ENCODE results near the gene DUSP10. TPM values are rescaled to one million over a fixed set of nuclear protein-coding genes. Genes with fewer than 3 reads are reported as not detected.
A peak's percentile ranks its signal among the peaks of the same experiment; 100 is the strongest.

The DUSP10 gene
- total RNA-seq, 2 donors from 2014 or later = 5.4 to 12.2 TPM

DNA sequence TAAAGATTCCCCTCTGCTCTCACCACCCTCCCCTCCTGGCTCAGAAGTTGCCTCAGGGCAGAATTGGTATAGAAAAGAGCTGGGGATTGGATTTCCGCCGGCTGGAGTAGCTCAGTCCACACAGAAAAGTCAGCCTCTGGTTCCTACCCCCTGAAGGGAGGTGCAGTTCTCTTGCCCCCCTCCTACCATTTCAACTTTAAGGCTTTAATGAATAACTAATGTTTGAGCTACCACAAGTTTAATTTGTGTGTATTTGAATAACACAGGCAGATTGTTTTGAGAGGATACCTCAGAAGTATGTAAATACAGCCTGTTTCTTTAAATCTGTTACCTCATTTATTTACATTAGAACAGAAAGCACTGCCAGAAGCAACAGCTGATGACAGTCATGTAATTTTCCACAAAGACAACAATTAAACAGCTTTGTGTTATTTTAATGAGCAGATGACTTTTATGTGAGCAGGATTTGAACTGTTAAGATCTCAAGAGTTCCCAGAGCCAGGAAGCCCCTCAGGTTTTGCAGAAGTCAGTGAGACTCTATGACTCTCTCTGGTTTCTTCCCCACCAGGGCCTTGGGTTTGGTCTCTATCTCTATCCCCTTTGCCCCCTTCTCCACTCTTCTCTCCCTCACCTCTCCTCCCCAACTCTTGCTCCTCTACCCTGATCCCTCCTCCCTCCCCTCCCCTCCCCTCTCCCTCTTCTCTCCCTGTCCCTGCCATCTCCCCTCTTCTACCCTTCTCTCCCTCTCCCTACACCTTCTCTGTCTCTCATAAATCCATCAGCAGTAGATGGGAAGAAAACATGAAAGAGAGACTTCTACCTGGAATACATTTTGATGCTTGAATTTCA is 26.3 kb downstream of the DUSP10 start:
- peak; percentile 48 to 65 (median 52) for DNase-seq
- peak overlapping the region; percentile 62 to 77 (median 72) for H3K27ac ChIP-seq
- peak; percentile 78 for ATAC-seq

DNA sequence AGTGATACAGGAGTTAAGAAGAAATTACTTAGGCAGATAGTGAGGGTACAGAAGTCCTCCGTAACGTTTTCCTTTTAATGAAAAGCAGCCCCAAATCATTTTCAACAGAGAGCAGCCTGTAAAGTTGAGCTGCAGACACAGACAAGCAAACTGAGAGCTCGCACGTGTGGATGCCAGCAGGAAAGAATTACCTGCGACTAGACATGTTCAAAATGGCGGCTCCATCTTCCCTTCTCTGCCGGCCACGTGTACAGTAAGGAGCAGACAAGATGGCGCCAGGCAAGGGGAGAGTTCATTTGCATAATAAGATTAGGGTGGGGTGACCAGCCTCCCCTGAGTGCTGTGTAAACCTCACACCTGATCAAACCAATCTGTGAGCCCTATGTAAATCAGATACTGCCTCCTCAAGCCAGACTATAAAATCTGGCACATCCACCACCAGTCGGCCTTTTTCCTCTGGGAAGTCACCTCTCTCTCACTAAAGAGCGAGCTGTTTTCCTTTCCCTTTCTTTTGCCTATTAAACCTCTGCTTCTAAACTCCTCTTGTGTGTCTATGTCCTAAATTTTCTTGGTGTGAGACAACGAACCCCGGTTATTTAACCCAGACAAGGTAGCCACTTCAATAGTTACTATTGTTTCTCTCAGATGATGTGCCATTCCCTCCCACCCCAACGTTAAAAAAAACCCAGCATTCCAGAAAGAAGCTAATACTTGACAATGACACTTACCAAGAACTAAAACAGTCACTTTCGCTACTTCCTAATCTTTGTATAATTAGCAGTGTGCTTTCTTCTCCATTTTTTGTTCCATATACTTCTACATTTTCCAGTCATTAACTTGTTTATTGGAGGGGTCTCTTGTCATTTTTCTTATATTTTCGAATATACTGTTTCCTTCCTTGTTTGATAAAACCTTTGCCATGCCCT is 27.4 kb downstream of the DUSP10 start:
- Histone ChIP-seq H3K27ac (peak overlapping the region; percentile 62 to 77 (median 72)), H3K36me3 (replicated peaks in 1 of 2; ENCODE audit: insufficient read depth in 1 of 2, low read depth in 2 of 2) (no peaks in the 10 kb centered on the region), H3K4me3 (no peak overlapping the region), H3K9me3 (no peaks in the 10 kb centered on the region), H3K27me3 (no peaks in the 10 kb centered on the region), H3K4me1 (peaks cover 91% of the 10 kb centered on the region)
- WGBS, 2 donors = 76 to 82% methylated on average over 16 of the region's 16 CpGs
- TF ChIP-seq POLR2A (IDR thresholded peaks at IDR 0.05) = peak in 1 of 3 donors; percentile 21
- TF ChIP-seq, protein P1, sequence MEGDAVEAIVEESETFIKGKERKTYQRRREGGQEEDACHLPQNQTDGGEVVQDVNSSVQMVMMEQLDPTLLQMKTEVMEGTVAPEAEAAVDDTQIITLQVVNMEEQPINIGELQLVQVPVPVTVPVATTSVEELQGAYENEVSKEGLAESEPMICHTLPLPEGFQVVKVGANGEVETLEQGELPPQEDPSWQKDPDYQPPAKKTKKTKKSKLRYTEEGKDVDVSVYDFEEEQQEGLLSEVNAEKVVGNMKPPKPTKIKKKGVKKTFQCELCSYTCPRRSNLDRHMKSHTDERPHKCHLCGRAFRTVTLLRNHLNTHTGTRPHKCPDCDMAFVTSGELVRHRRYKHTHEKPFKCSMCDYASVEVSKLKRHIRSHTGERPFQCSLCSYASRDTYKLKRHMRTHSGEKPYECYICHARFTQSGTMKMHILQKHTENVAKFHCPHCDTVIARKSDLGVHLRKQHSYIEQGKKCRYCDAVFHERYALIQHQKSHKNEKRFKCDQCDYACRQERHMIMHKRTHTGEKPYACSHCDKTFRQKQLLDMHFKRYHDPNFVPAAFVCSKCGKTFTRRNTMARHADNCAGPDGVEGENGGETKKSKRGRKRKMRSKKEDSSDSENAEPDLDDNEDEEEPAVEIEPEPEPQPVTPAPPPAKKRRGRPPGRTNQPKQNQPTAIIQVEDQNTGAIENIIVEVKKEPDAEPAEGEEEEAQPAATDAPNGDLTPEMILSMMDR (IDR thresholded peaks at IDR 0.05) = no peak
- intact Hi-C loops (cut with DNase I) = no loop called here
- DNase-seq = no peak
- ATAC-seq = no peak

More for the DNA sequence above, 26.3 kb downstream of the DUSP10 start:
- H3K9me3 ChIP-seq = no peaks in the 10 kb centered on the region
- H3K36me3 ChIP-seq (replicated peaks in 1 of 2; ENCODE audit: insufficient read depth in 1 of 2, low read depth in 2 of 2) = no peaks in the 10 kb centered on the region
- peaks cover 82% of the 10 kb centered on the region for H3K4me1 ChIP-seq
- H3K27me3 ChIP-seq = no peaks in the 10 kb centered on the region
- WGBS, 2 donors = 27 to 28% methylated on average over 2 of the region's 2 CpGs
- no peak for TF ChIP-seq POLR2A (IDR thresholded peaks at IDR 0.05)
- TF ChIP-seq, protein P1 (IDR thresholded peaks at IDR 0.05) = no peak
- no peak overlapping the region for H3K4me3 ChIP-seq
- intact Hi-C loops (cut with DNase I) = no loop called here

DNA sequence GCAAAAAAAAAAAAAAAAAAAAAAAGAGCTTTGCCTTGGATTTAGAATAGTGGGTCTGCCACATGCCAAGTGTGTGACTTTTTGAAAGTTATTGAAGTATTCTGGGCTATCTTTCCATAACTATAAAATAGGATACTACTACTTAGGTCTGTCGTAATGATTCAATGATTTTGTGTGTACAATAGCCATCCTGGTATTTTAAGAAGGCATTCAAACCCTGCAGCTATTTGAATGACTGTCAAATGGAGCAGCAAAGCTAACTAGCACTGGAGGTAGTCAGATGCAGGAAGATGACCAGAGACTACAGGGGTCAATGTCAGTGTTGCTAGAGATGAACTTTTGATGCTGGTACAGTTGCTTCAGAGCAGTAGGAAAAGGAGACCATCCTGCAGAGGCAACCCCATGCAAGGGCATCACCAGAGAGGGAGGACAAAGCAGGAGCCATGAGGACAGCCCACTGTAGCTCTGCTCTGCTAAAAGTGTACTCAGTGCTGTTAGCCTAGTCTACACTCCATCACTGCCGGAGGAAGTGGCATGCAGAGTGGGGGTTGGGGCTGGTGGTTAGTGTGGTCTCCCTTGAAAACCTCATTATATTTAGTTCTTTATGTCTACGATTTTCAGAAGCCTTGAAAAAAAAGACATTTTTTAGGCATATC is 29.0 kb downstream of the DUSP10 start:
- Histone ChIP-seq H3K4me3 (no peak overlapping the region), H3K4me1 (peaks cover 92% of the 10 kb centered on the region), H3K27ac (no peak overlapping the region), H3K36me3 (replicated peaks in 1 of 2; ENCODE audit: insufficient read depth in 1 of 2, low read depth in 2 of 2) (no peaks in the 10 kb centered on the region), H3K9me3 (no peaks in the 10 kb centered on the region), H3K27me3 (no peaks in the 10 kb centered on the region)
- WGBS, 2 donors = 70 to 84% methylated on average over 3 of the region's 3 CpGs
- TF ChIP-seq POLR2A (IDR thresholded peaks at IDR 0.05) = no peak
- TF ChIP-seq, protein P1 (IDR thresholded peaks at IDR 0.05) = no peak
- DNase-seq (peak in 2 of 4 donors; percentile 24 to 49), ATAC-seq (no peak)
- intact Hi-C loops (cut with DNase I) = no loop called here

DNA sequence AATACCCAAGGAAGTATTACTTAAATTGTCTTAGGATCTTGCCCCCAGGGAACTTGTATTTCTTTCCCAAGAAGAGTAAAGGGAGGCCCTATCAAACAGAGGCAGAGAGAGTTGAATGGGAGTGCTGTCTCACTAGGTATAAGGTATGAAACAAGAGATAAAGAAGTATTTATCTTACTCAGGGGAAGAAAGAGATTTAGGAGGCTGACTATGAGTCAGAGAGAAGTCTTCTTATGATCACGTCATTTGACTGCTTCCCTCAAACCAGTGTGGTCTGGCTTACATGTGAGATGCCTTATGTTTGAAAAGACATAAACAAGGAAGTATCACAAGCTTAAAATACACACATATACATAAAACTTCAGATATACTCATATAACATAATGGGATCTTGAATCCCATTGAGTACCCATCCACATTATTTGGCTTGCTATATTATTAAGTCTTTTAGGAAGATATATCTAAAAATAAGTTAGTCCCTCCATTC is 29.6 kb downstream of the DUSP10 start:
- H3K36me3 ChIP-seq (replicated peaks in 1 of 2; ENCODE audit: insufficient read depth in 1 of 2, low read depth in 2 of 2) = no peaks in the 10 kb centered on the region
- peak overlapping the region in 2 of 4 donors; percentile 50 to 84 for H3K27ac ChIP-seq
- peak in 1 of 4 donors; percentile 36 for DNase-seq
- intact Hi-C loops (cut with DNase I) = no loop called here
- no peak for TF ChIP-seq POLR2A (IDR thresholded peaks at IDR 0.05)
- TF ChIP-seq, protein P1 (IDR thresholded peaks at IDR 0.05) = no peak
- H3K9me3 ChIP-seq = no peaks in the 10 kb centered on the region
- WGBS, 2 donors = 57 to 82% methylated on average over 1 of the region's 1 CpG
- ATAC-seq = no peak
- peaks cover 87% of the 10 kb centered on the region for H3K4me1 ChIP-seq
- H3K27me3 ChIP-seq = no peaks in the 10 kb centered on the region
- H3K4me3 ChIP-seq = no peak overlapping the region

All from body of pancreas (tissue), 4 donors.